ENCODE measurements around the gene DACT3. TPM values are rescaled to one million over a fixed set of nuclear protein-coding genes. Genes with fewer than 3 reads are reported as not detected.

The DACT3 gene
- total and polyA plus RNA-seq, 2 of the 13 experiments (the other 11 are each of a cell fraction or from before 2014, with no cell fraction given), result 0.04 TPM; not detected in 1

GRCh38 chr19:46602392-46603194, 58.4 kb downstream of the DACT3 start (continued):
- TF ChIP-seq MYPOP (CRISPR knock-in tag; IDR thresholded peaks at IDR 0.05), result 0 out of 2 replicates have a peak, but pooled peaks have one; percentile 4
- TF ChIP-seq ZNF350 (CRISPR knock-in tag; IDR thresholded peaks at IDR 0.05; ENCODE audit: borderline replicate concordance, low read depth), result peak; percentile 3; the same call in 1 of the 2 replicates
- no peak for TF ChIP-seq ZBTB4 (CRISPR knock-in tag; IDR thresholded peaks at IDR 0.05; ENCODE audit: borderline replicate concordance)
- TF ChIP-seq YEATS2 (CRISPR knock-in tag; IDR thresholded peaks at IDR 0.05; ENCODE audit: borderline replicate concordance), result peak; percentile 7; the same call in 1 of the 2 replicates
- 0 out of 2 replicates have a peak, but pooled peaks have one; percentile 24 for TF ChIP-seq IRF9 (CRISPR knock-in tag; IDR thresholded peaks at IDR 0.05; ENCODE audit: borderline replicate concordance)
- TF ChIP-seq AGO2 (optimal IDR thresholded peaks at IDR 0.05; ENCODE audit: low read depth, low read length), result peak; percentile 59
- 0 out of 2 replicates have a peak, but pooled peaks have one; percentile 12 for TF ChIP-seq TFAP4 (IDR thresholded peaks at IDR 0.05; ENCODE audit: borderline replicate concordance, low read depth)
- 0 out of 2 replicates have a peak, but pooled peaks have one; percentile 11 for TF ChIP-seq ZBTB14 (CRISPR knock-in tag; IDR thresholded peaks at IDR 0.05)
- TF ChIP-seq DRAP1 (CRISPR knock-in tag; IDR thresholded peaks at IDR 0.05), result no peak
- TF ChIP-seq ZNF274 (CRISPR knock-in tag; IDR thresholded peaks at IDR 0.05), result peak; percentile 77; the same call in 1 of the 2 replicates
- no peak for TF ChIP-seq YY1 (IDR thresholded peaks at IDR 0.05; ENCODE audit: insufficient read depth, insufficient replicate concordance, low read depth, low read length)
- 0 out of 2 replicates have a peak, but pooled peaks have one; percentile 19 for TF ChIP-seq HBP1 (CRISPR knock-in tag; IDR thresholded peaks at IDR 0.05; ENCODE audit: low read depth)
- no peak for TF ChIP-seq FIP1L1 (IDR thresholded peaks at IDR 0.05; ENCODE audit: borderline replicate concordance, insufficient read depth, low read depth, low read length)
- TF ChIP-seq ZNF292 (CRISPR knock-in tag; IDR thresholded peaks at IDR 0.05; ENCODE audit: borderline replicate concordance, low read depth), result no peak
- 0 out of 2 replicates have a peak, but pooled peaks have one; percentile 16 for TF ChIP-seq ZFP36L1 (CRISPR knock-in tag; IDR thresholded peaks at IDR 0.05)

Measured in HepG2 (cell line).